GM20000 (cell line): ENCODE measurements around the gene PTPN18.
A peak's percentile ranks its signal among the peaks of the same experiment; 100 is the strongest.

Source experiments
- DNase-seq: peaks from one replicate; pipeline ENCODE4 v3.0.0; 2012; ENCODE audit warnings: low spot score
- TF ChIP-seq, protein P1 (sequence below): IDR thresholded peaks from 2 replicates; pipeline ENCODE4 v1.5.1; 2012; ENCODE audit warnings: mild to moderate bottlenecking, control low read depth; ENCODE audit errors: extremely low read depth, missing control alignments

The PTPN18 gene

GRCh38 chr2:130341562-130342019 lies 14.3 kb upstream of the PTPN18 start:
- TF ChIP-seq, protein P1, sequence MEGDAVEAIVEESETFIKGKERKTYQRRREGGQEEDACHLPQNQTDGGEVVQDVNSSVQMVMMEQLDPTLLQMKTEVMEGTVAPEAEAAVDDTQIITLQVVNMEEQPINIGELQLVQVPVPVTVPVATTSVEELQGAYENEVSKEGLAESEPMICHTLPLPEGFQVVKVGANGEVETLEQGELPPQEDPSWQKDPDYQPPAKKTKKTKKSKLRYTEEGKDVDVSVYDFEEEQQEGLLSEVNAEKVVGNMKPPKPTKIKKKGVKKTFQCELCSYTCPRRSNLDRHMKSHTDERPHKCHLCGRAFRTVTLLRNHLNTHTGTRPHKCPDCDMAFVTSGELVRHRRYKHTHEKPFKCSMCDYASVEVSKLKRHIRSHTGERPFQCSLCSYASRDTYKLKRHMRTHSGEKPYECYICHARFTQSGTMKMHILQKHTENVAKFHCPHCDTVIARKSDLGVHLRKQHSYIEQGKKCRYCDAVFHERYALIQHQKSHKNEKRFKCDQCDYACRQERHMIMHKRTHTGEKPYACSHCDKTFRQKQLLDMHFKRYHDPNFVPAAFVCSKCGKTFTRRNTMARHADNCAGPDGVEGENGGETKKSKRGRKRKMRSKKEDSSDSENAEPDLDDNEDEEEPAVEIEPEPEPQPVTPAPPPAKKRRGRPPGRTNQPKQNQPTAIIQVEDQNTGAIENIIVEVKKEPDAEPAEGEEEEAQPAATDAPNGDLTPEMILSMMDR = no peak
- no peak for DNase-seq

- TF ChIP-seq, protein P1 = no peak
- DNase-seq = peak; percentile 92
Measured at GRCh38 chr2:130342020-130342532, 13.8 kb upstream of the PTPN18 start.

DNA sequence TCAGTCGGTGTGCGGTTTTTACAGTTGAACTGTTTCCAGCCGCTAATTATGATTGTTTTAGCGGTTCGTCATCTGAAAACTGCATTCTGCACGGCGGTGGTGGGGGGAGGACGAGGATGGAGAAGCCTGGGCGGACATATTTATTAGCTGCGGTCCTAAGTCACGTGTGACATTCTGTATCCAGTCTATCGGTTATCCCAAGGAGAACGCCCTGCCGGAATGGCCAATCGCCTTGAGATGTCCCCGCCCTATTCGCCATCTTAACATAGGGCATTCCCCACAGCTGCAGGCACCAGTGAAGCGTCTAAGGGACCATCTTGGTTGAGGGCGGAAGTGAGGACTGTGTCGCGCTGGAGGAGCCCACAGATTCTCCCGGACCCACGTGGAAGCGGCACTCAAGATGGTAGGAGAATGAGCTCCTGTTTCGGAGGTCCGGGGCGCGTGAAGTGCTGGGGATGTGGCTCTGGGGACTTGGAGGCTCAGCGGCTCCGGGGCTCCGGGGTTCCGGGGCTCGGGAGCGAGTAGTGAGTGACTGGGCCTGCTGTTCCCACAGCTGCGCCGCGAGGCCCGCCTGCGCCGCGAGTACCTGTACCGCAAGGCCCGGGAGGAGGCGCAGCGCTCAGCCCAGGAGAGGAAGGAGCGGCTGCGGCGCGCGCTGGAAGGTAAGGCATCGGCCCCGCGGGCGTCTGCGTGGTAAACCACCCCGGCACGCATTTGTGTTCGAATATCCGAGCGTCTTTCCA lies 13.2 kb upstream of the PTPN18 start, which contains the start of gene IMP4:
TSS of gene IMP4 (plus strand) at position 365 of the 743 bp plus-strand sequence. CDS start at position 401, 36 bp downstream.
- TF ChIP-seq, protein P1 = no peak
- DNase-seq = peak; percentile 91

GRCh38 chr2:130344578-130344977 lies 11.3 kb upstream of the PTPN18 start:
- no peak for DNase-seq
- TF ChIP-seq, protein P1 = no peak

DNA sequence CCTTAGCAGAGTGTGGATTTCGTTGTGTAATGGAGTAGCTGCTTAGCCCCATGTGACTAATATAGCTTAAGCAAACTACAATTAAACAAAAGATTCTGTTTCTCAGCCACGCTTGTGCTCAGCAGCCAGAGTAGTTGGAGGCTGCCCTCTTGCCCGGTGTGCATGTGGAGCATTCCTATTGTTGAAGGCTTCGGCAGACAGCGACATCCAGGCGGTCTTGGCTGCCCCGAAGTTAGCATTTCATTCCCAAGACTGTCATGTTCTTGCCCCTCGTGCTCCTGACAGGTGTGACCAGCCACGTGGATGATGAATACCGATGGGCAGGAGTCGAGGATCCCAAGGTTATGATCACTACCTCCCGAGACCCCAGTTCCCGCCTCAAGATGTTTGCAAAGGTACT lies 10.8 kb upstream of the PTPN18 start:
- TF ChIP-seq, protein P1 = no peak
- DNase-seq = no peak

GRCh38 chr2:130345611-130346010 lies 10.2 kb upstream of the PTPN18 start:
- TF ChIP-seq, protein P1 = no peak
- no peak for DNase-seq

GRCh38 chr2:130346041-130346740 lies 9.7 kb upstream of the PTPN18 start:
- DNase-seq = no peak
- TF ChIP-seq, protein P1 = no peak
